Kidney (tissue), 14 donors: ENCODE results near the gene KLHL34. TPM values are rescaled to one million over a fixed set of nuclear protein-coding genes. Genes with fewer than 3 reads are reported as not detected.

Source experiments
- DNase-seq, 5 donors: peaks; one replicate each; pipeline ENCODE4 v3.0.0-alpha.2; 2013 to 2020
- FAIRE-seq: peaks from 2 replicates; lab custom pipeline; 2012; peaks lifted over from hg19 to GRCh38; lab: Jason Lieb, UNC
- H3K27ac ChIP-seq, 2 donors: one replicate each; pipeline ENCODE4 v1.7.0; 2013; ENCODE audit warnings: low read depth in 2 of 2, low read length in 2 of 2, inconsistent platforms in 1 of 2
- H3K27me3 ChIP-seq: one replicate; pipeline ENCODE4 v1.7.1; 2013; ENCODE audit warnings: low read length, inconsistent platforms; ENCODE audit not compliant: control insufficient read depth, insufficient read depth
- H3K36me3 ChIP-seq, 3 donors: one replicate each; pipeline versions ENCODE4 v1.7.0 to v1.7.1; 2013; ENCODE audit warnings: low read length in 3 of 3, control low read depth in 1 of 3, inconsistent platforms in 1 of 3; ENCODE audit not compliant: insufficient read depth in 3 of 3, control insufficient read depth in 2 of 3
- H3K4me1 ChIP-seq, 3 donors: one replicate each; pipeline versions ENCODE4 v1.7.0 to v1.7.1; 2013; ENCODE audit warnings: low read length in 3 of 3, inconsistent platforms in 1 of 3, low read depth in 1 of 3; ENCODE audit not compliant: control insufficient read depth in 2 of 3, insufficient read depth in 2 of 3
- H3K4me3 ChIP-seq, 3 donors: one replicate each; pipeline versions ENCODE4 v1.7.0 to v1.8.1; 2013; ENCODE audit warnings: low read length in 3 of 3, control low read depth in 1 of 3, inconsistent platforms in 1 of 3
- H3K9ac ChIP-seq, 3 donors: one replicate each; pipeline versions ENCODE4 v1.7.0 to v1.7.1; 2013; ENCODE audit warnings: low read length in 3 of 3, control low read depth in 1 of 3, inconsistent platforms in 1 of 3
- H3K9me3 ChIP-seq, 3 donors: one replicate each; pipeline versions ENCODE4 v1.7.0 to v1.7.1; 2013; ENCODE audit warnings: low read length in 3 of 3, control low read depth in 1 of 3, inconsistent platforms in 1 of 3; ENCODE audit not compliant: control insufficient read depth in 2 of 3, insufficient read depth in 1 of 3
- intact Hi-C: fragments of 100-400 bp; cut with DNase I; formaldehyde crosslinking; loops from one replicate; pipeline ENCODE4 v1.11.1; 2022
- polyA plus RNA-seq: library from polyadenylated mRNA; stranded (reverse); fragments of 350-450 nt; fragmentation: Illumina TruSeq; extraction: RNeasy Lipid Tissue Mini Kit (QIAGEN cat#74804); gene quantifications from one replicate; pipeline ENCODE4 v1.2.3, GENCODE V29; 2014; ENCODE audit warnings: low read depth, low replicate concordance; ENCODE audit not compliant: insufficient read depth
- total RNA-seq: library from RNA; stranded (reverse); fragmentation: NEBNext Ultra II Directional; extraction: Animal tissue kit (Norgen Biotek cat#: 25700); gene quantifications from one replicate; pipeline ENCODE4 v1.2.1, GENCODE V29; 2021
- TF ChIP-seq, protein P1 (sequence below): IDR thresholded peaks from 3 replicates; pipeline ENCODE4 v1.5.1; 2012; ENCODE audit warnings: mild to moderate bottlenecking, moderate library complexity, borderline replicate concordance; ENCODE audit not compliant: insufficient read depth; ENCODE audit errors: extremely low read depth
- donor health status: control.
- donor health status: control.
- donor health status: control.
- donor health status: control.
- donor health status: control.
- donor health status: DM: yes; HTN: yes; CAD: no.
- donor health status: Normal renal cell carcinoma (clear cell type).

Gene KLHL34
- total and polyA plus RNA-seq, 2 donors from 2014 or later = 0.09 TPM; not detected in 1

DNA sequence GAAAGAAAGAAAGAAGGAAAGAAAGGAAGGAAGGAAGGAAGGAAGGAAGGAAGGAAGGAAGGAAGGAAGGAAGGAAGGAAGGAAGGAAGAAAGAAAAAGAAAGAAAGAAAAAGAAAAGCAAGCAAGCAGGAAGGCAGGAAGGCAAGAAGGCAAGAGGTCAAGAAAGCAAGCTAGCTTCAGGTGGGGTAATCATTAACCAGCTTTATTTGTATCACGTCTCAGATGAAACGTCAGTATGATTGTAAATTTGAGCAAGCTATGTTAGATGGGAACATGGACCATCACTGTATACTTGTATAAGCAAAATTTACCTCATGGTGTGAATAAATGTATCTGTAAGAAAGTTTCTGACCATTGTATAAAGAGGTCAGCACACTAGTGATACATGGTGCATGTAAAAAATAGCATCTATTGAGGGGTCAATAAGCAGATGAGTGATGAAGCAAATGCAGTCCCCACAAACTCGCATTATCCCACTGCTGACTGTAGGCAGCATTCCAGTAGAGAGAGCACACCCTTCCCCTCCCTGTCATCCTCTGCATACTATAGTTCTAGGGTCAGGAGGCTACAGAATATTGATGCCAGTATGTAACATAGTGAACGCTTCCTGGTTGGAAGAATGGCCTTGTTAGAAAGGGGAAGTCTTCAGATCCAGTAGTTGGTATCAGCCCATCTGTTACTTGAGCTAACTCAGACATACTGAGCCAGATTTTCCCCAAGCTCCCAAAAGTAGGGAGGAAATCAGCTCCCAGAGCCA lies 16.5 kb upstream of the KLHL34 start:
- Histone ChIP-seq H3K36me3 (no peaks in the 10 kb centered on the region), H3K9me3 (no peaks in the 10 kb centered on the region), H3K27me3 (no peaks in the 10 kb centered on the region), H3K9ac (no peak overlapping the region), H3K4me1 (no peaks in the 10 kb centered on the region), H3K4me3 (no peak overlapping the region), H3K27ac (no peak overlapping the region)
- TF ChIP-seq, protein P1, sequence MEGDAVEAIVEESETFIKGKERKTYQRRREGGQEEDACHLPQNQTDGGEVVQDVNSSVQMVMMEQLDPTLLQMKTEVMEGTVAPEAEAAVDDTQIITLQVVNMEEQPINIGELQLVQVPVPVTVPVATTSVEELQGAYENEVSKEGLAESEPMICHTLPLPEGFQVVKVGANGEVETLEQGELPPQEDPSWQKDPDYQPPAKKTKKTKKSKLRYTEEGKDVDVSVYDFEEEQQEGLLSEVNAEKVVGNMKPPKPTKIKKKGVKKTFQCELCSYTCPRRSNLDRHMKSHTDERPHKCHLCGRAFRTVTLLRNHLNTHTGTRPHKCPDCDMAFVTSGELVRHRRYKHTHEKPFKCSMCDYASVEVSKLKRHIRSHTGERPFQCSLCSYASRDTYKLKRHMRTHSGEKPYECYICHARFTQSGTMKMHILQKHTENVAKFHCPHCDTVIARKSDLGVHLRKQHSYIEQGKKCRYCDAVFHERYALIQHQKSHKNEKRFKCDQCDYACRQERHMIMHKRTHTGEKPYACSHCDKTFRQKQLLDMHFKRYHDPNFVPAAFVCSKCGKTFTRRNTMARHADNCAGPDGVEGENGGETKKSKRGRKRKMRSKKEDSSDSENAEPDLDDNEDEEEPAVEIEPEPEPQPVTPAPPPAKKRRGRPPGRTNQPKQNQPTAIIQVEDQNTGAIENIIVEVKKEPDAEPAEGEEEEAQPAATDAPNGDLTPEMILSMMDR = no peak
- FAIRE-seq (no peak), DNase-seq (no peak)
- intact Hi-C loops = no loop called here

DNA sequence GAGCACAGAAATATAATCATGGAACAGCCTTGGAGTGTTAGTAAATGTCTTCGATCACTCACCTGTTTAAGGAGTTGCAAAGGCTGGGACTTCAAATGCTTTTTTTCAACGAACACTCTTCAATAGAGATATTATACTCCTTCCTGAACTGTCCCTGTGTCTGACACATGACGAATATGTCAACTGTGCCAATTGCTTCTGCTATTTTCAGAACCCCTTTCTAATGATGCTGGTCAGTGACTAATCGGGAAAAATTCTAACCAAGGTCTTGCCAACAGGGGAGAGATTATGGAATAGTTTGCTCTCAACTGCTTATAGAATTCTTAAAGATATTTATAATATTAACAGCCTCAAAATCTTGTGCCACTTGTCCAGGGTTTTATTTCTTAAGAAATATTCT lies 8.5 kb upstream of the KLHL34 start:
- intact Hi-C loops = no loop called here
- TF ChIP-seq, protein P1 = no peak
- Histone ChIP-seq H3K9ac (no peak overlapping the region), H3K36me3 (no peaks in the 10 kb centered on the region), H3K4me3 (no peak overlapping the region), H3K27me3 (no peaks in the 10 kb centered on the region), H3K4me1 (no peaks in the 10 kb centered on the region), H3K27ac (no peak overlapping the region), H3K9me3 (no peaks in the 10 kb centered on the region)
- FAIRE-seq (no peak), DNase-seq (no peak)

DNA sequence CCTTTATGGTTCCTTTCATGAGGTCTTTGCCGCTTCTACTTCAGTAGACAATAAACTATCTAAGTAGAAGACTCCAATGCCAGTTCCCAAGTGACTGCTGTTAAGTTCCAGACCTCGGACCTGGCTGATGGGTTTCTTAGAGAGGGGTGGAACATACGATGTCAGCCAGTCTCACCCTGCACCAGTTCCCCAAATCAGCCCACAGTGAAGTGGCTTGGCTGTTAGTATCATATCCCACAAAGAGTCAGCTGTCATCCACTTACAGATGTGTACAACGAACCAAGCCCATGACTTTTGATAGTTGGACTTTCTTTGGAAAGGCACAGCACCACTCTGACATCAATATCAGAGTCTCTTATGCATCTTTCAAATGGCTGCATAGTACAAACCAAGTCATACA lies 8.1 kb upstream of the KLHL34 start:
- Histone ChIP-seq H3K9ac (no peak overlapping the region), H3K27me3 (no peaks in the 10 kb centered on the region), H3K4me1 (no peaks in the 10 kb centered on the region), H3K27ac (no peak overlapping the region), H3K4me3 (no peak overlapping the region), H3K9me3 (no peaks in the 10 kb centered on the region), H3K36me3 (no peaks in the 10 kb centered on the region)
- DNase-seq (no peak), FAIRE-seq (no peak)
- TF ChIP-seq, protein P1 = no peak
- intact Hi-C loops = no loop called here
